SKM-1 treated with dmso at 0.1 percent for 144 hours (cell line): ENCODE results near the gene FOXO1.
A peak's percentile ranks its signal among the peaks of the same experiment; 100 is the strongest.

Experiments
- DNase-seq: peaks from one replicate; lab custom pipeline; 2025; ENCODE audit not compliant: unreplicated experiment; lab: John Stamatoyannopoulos, UW

The FOXO1 gene

DNA sequence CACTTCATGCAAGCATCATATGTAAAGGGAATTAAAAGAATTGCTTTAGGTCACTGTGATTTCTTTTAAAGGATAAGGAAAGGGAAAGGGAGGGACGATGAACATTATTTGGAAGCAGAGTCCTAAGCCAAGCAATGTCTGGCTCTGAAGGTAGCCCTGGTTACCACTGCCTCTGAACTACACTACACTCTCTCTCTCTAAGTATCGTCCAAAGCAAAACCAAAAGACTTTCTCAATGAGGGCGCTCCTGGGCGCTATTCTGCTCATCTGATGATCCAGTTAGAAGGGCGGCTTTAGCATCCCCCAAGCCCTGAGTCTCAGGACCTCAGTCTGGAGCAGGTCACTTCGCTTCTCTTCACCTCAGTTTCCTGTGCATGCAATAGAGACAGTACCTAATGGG, 26.2 kb downstream of the FOXO1 start:
- no peak for DNase-seq

- peak; percentile 51 for DNase-seq
Measured at GRCh38 chr13:40639221-40639681, 27.2 kb downstream of the FOXO1 start.

DNA sequence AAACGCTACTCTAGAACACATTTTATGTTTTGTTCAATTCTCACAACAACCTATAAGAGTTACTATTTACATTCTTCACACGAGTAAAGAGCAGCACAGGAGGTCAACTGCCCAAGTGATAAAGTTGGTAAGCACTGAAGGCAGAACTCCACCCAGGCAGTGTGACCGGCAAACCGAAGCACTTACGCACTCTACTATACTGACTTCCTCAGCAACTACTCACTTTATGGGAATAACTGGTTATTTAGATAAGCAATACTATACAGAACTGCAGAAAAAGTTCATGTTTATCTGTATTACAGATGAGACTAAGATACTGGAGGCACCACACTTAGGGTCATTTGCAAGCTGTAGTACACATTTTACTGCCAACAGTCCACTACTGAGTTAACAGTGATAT, 28.8 kb downstream of the FOXO1 start:
- no peak for DNase-seq

- no peak for DNase-seq
Measured at GRCh38 chr13:40635315-40635995, 31.0 kb downstream of the FOXO1 start.

- DNase-seq: no peak
Measured at GRCh38 chr13:40632915-40633314, 33.5 kb downstream of the FOXO1 start.

GRCh38 chr13:40631605-40632004, 34.8 kb downstream of the FOXO1 start:
- no peak for DNase-seq

DNA sequence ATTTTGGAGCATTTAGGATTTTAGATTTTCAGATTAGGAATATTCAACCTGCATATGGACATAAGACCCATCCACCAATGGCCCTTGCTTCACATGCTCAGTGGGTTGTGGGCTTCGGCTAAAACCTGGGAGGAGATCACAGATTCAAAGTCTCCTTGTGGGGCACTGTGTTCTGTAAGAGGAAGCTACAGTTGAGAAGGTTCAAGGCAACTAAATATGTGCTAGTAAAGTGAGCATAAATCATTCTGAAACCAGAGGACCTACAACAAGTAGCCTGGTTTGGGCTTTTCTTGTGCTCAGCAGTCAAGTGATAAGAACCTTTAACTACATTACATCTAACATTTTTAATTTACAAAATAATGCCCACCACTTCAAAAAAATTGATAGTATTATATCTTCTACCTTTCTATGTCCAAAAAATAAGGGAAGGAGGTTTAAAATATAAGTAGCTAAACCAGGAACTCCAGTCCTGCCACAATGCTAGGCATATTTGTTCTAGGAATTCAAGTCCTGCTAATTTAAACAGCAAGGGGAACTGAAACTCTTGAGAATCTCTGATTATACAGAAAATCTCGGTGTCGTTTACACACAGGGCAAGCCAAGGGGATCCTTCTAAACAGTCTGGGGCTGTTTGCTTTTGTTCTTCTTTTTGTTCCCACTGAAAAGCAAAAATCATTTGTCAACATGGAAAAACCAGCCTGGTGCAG, 36.6 kb downstream of the FOXO1 start:
- DNase-seq: no peak

GRCh38 chr13:40626977-40627376, 39.5 kb downstream of the FOXO1 start:
- no peak for DNase-seq

DNA sequence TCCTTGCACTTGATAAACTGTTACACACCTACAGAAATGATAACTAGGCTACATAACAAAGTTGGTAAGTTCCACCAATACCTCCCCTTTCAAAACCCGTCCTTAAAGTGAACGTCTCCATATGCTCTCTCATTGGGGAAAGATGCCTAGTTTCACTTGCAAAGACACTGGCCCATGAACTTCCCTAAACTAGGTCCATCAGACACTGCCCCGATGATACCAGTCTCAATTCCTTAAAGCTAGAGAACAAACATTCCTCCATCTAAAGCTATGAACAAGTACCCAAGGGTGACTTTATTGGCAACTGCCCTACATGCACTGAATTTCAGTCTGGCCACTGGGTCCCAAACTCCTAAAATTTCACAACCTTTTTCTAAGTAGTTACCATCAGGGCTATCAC, 39.9 kb downstream of the FOXO1 start:
- no peak for DNase-seq

GRCh38 chr13:40624986-40625385, 41.5 kb downstream of the FOXO1 start:
- no peak for DNase-seq

DNA sequence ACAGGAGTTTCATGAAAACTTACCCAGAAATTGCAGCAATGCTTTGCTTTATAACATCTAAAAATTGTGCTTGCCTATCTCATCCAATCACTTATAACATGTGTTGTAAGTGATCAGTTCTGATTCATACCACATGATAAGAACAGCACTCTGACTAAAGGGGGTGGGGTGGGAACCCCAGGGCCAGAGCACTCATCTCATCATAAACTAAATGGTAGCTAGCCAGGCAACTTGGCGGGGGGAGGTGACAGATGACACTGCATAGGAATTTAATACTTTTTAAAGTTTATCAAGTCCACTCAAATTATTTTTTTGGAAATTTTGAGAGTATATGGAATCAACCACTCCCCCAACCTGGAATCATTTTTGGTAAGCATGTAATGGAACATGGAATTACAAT, 42.1 kb downstream of the FOXO1 start:
- DNase-seq: no peak

- no peak for DNase-seq
Measured at GRCh38 chr13:40622761-40623160, 43.7 kb downstream of the FOXO1 start.

DNA sequence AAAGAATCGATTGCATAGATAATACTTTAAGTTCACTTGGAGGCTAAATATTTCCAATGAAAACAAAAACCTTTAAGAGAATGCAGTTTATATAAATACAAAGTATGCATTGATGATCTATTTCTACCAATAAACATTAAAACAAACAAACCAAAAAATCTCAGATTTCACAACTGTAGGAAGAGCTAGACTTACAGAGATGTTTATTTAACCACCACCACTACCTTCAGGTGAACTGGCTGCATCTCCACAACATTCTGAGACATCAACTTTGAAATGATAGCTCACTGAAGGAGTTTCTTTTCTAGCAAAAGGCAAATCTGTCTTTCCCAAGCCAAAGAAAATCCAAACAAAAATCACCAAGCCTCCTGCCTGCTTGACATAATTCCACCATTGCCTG, 44.2 kb downstream of the FOXO1 start:
- no peak for DNase-seq

DNA sequence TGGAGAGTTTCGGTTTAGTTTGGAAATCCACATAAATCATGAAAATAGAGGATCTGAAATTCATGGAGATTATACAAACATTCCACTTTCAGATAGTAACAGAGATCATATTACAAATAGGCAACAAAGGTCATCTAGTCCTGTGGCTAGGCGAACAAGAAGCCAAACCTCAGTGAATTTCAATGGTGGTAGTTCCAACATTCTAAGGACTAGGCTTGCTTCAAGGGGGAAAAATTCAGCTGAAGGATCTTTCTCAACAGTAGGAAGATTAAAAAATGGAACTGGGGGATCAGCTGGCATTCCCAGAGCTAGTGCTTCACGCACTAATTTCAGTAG, 47.0 kb downstream of the FOXO1 start:
- DNase-seq: no peak

GRCh38 chr13:40618581-40619478, 47.6 kb downstream of the FOXO1 start:
- DNase-seq: no peak

GRCh38 chr13:40617801-40618356, 48.6 kb downstream of the FOXO1 start:
- no peak for DNase-seq

GRCh38 chr13:40615619-40616018, 50.8 kb downstream of the FOXO1 start:
- DNase-seq: no peak

DNA sequence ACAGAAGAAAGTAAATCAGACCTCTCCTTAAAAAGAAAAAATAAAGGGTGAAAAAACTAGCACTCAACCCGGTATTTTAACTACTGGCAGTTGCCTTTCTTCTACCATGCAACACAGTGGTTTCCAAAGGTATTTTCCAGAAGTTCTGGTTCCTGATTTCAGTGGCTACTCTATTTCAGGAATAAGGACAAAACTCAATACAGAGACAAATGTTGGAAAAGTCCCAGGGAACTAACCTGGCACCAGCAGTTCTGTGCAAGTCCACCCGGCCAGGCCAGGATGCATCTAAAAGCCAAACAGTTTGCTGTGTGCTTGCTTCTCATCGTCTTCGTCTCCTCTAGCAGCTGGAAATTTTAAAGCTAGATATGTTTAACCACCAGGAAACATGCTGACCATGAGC, 52.5 kb downstream of the FOXO1 start:
- no peak for DNase-seq

GRCh38 chr13:40613192-40613818, 53.1 kb downstream of the FOXO1 start:
- DNase-seq: no peak

GRCh38 chr13:40612041-40612440, 54.4 kb downstream of the FOXO1 start:
- DNase-seq: no peak

- DNase-seq: no peak
Measured at GRCh38 chr13:40611635-40612034, 54.8 kb downstream of the FOXO1 start.
